GM12875 (cell line): Measurements from ENCODE around the gene LTB.

Experiments
- H3K4me3 ChIP-seq: one replicate; pipeline ENCODE4 v1.5.1; 2011; ENCODE audit warnings: low read depth, low read length, control low read depth
- CTCF ChIP-seq: IDR thresholded peaks from 2 replicates; pipeline ENCODE4 v1.5.1; 2011; ENCODE audit warnings: low read depth, mild to moderate bottlenecking, control low read depth, inconsistent platforms, low read length, moderate library complexity, borderline replicate concordance; ENCODE audit not compliant: insufficient read depth

LTB gene

GRCh38 chr6:31586599-31587281, 4.5 kb upstream of the LTB start:
- H3K4me3 ChIP-seq = peak overlapping the region; percentile 38
- TF ChIP-seq CTCF = no peak

- H3K4me3 ChIP-seq = peak within 1 kb of the TSS; percentile 38
- no peak for TF ChIP-seq CTCF
These were observed 3.8 kb upstream of the LTB start, which contains the start of gene LST1 for GRCh38 chr6:31586008-31586407. Gene LST1, plus strand, starts transcription at chr6:31586277. Its CDS starts 1,023 bp downstream, at chr6:31587300.

- peak; percentile 74 for TF ChIP-seq CTCF
- no peak overlapping the region for H3K4me3 ChIP-seq
These were observed 3.3 kb upstream of the LTB start for GRCh38 chr6:31585491-31585890.

GRCh38 chr6:31581434-31582229, 592 bp downstream of the LTB start:
- H3K4me3 ChIP-seq = peak overlapping the region; percentile 64
- TF ChIP-seq CTCF = no peak

- TF ChIP-seq CTCF = peak; percentile 98
- peak overlapping the region; percentile 64 for H3K4me3 ChIP-seq
These were observed 1.3 kb downstream of the LTB start for GRCh38 chr6:31580807-31581433.

GRCh38 chr6:31580438-31580740, 1.8 kb downstream of the LTB start:
- TF ChIP-seq CTCF = no peak
- peak overlapping the region; percentile 64 for H3K4me3 ChIP-seq
